HG03097 (cell line): ENCODE results near the gene PLGRKT.
"Not testable (repeated sequence)": the region's sequence is repeated elsewhere in the genome, so short reads cannot be mapped to it uniquely, and the experiment has no call there.

Experiments used
- ATAC-seq: cut with Tn5 transposase; IDR thresholded peaks from one replicate; pipeline ENCODE4 v1.9.1; 2021; ENCODE audit not compliant: unreplicated experiment, low FRiP score

The PLGRKT gene

DNA sequence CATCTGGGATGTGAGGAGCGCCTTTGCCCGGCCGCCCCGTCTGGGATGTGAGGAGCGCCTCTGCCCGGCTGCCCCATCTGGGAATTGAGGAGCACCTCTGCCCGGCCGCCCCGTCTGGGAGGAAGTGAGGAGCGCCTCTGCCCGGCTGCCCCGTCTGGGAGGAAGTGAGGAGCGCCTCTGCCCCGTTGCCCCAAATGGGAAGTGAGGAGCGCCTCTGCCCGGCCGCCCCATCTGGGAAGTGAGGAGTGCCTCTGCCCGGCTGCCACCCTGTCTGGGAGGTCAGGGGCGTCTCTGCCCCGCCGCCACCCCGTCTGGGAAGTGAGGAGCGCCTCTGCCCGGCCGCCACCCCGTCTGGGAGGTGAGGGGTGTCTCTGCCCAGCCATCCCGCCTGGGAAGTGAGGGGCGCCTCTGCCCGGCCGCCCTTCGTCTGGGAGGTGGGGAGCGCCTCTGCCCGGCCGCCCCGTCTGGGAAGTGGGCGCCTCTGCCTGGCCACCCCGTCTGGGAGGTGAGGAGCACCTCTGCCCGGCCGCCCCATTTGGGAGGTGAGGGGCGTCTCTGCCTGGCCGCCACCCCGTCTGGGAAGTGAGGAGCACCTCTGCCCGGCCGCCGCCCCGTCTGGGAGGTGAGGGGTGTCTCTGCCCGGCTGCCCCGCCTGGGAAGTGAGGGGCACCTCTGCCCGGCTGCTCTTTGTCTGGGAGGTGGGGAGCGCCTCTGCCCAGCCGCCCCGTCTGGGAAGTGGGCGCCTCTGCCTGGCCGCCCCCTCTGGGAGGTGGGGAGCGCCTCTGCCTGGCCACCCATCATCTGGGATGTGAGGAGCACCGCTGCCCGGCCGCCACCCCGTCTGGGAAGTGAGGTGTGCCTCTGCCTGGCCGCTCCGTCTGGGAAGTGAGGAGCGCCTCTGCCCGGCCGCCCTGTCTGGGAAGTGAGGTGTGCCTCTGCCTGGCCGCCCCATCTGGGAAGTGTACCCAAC is 3.6 kb downstream of the PLGRKT start:
- not testable (repeated sequence) for ATAC-seq

DNA sequence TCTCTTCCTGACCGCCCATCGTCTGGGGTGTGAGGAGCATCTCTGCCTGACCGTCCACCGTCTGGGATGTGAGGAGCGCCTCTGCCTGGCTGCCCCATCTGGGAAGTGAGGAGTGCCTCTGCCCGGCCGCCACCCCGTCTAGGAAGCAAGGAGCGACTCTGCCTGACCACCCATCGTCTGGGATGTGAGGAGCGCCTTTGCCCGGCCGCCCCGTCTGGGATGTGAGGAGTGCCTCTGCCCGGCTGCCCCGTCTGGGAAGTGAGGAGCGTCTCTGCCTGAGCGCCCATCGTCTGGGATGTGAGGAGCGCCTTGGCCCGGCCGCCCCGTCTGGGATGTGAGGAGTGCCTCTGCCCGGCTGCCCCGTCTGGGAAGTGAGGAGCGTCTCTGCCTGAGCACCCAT is 4.4 kb downstream of the PLGRKT start:
- ATAC-seq = not testable (repeated sequence)

DNA sequence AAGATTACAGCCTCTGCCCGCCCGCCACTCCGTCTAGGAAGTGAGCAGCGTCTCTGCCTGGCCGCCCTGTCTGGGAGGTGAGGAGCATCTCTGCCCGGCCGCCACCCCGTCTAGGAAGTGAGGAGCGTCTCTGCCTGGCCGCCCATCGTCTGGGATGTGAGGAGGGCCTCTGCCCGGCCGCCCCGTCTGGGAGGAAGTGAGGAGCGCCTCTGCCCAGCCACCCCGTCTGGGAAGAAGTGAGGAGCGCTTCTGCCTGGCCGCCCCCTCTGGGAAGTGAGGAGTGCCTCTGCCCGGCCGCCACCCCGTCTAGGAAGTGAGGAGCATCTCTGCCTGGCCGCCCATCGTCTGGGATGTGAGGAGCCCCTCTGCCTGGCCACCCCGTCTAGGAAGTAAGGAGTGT is 4.8 kb downstream of the PLGRKT start:
- ATAC-seq = not testable (repeated sequence)

DNA sequence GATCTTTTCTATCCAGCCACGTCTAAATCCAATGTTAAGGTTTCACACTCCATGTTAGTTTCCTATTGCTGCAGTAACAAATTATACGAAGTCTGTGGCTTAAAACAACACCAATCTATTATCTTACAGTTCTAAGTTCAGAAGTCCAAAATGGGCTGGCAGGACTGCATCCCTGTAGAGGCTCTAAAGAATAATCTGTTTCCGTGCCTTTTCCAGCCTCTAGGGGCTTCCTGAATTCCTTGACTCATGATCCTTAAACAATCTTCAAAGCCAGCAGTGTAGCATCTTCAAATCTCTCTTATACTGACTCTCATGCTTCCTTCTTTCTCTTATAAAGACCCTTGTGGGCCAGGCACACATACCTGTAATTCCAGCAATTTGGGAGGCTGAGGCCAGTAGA is 6.8 kb downstream of the PLGRKT start:
- ATAC-seq = no peak

DNA sequence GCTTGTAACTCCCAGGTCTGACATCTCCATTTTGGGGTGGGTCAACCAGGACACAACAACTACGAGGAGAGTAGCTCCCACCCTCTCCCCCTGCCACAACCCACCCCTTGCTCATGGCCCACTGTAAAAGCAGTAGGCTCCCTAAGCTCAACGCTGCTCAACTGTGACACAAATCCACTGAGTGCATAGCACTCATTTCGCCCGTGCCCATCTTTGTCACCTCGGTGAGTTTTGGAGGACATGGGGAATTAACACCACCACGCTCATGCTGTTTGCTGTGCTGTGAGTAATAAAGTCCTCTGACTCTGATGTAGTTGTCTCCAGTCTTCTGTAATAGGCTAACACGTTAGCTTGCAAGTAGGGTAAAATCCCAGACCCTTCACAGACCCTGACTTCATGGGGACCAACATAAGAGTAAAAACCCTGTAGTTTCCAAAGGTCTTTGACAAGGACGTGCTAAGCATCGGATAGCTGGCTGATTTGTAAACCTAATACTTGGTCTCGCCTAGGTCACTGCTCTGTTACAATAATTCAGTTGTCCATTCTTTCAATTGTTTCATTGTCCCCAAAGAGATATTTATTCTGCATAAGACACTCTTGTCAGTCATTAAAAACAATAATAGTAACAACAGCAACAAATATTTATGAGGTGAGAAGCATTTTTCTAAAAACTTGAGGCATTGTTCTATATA is 7.7 kb downstream of the PLGRKT start:
- no peak for ATAC-seq

DNA sequence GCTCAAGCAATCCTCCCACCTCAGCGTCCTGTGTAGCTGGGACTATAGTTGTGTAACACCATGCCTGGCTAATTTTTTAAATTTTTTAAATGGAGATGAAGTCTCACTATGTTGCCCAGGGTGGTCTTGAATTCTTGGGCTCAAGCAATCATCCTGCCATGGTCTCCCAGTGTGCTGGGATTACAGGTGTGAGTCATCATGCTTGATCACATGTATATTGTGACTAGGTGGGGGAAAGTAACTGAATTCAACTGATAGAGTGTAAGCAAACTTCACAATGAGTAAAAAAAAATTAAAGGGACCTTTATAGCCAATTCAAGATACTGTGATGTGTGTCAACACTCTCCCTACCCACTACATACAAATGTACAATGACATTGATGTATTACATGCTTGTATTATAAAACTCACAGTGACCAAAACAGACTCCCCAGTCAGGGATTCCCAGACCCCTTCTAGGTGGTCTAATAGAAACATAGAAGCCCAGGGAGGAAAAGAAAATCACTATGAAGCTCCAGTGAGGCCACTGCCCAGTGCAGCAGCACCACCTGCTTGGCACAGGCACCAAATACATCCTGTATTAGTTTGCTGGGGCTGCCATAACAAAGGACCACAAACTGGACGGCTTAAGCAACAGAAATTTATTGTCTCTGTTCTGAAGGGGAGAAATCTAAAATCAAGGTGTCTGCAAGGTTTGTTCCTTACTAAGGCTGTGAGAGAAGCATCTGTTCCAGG is 8.8 kb downstream of the PLGRKT start:
- ATAC-seq = no peak

DNA sequence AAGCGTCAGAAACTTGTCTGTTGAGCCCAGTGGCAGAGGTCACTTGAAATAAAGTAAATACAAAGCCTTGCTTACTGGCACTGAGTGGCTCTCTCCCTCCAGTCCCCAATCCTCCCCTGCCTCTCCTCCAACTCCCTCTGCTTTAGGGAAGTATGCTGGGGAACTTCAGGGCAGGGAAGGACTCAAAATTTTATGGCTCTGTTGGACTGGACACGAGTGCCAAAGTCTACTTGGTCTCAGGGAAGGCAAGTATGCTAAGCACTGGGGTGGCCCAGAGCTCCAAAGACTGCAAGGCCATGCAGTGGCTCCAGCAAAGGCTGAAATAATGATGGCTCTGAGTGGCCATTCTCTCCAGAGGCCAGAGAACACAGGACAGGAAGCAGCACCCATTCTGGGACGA is 9.6 kb downstream of the PLGRKT start:
- ATAC-seq = no peak

DNA sequence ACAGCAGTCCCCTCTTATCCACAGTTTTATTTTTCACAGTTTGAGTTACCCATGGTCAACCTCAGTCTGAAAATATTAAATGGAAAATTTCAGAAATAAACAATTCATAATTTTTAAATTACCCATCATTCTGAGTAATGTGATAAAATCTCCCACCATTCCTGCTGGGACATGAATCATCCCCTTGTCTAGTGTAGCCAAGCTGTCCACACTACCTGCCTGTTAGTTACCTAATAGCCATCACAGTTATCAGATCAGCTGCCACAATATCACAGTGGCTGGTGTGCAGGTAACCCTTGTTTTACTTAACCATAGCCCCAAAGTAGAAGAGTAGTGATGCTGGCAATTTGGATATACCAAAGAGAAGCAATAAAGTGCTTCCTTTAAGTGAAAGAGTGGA is 10.7 kb downstream of the PLGRKT start:
- no peak for ATAC-seq

DNA sequence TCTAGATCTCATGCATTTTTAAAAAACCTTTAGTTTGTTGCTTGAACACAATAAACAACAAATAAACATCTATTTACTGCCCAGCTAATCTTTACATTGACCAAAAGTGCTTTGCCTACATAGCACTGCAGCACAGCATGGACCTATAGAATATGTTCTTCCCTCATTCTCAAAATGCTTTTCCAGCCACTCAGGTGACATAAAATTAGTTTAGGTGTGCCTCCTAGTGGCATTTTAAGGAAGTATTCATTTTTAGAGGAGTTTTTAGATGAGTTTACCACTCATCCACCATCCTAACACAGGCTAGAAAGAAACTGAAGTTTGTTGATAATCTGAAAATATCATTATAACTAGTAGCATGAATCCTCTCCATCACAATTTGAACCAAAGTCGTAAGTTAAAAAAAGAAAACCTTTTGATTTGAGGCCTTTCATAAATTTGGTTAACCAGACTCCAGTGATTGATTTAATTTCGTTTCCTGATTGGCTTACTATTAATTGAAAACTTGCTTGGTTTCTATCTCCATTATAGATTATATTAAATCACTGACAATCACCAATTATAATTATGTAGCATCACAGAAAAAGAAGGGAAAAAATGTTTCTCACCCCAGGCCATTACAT is 12.6 kb downstream of the PLGRKT start:
- no peak for ATAC-seq

DNA sequence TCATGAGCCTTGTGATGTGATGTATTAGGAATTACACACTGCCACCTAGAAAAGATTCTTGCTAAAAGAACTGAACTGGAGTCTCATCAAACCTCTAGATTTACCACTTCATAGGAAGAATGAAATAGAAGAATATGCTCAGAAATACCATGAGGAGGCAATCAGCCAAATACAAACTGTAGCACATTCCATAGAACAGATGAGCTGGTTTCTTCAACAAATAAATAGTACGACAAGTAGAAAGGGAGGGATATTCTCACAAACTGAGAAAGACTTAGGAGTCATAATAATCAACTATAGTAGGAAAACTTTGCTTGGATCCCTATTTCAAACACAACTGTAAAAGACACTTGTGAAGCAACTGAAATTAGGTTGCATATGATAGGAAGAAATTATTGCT is 15.4 kb downstream of the PLGRKT start:
- no peak for ATAC-seq

DNA sequence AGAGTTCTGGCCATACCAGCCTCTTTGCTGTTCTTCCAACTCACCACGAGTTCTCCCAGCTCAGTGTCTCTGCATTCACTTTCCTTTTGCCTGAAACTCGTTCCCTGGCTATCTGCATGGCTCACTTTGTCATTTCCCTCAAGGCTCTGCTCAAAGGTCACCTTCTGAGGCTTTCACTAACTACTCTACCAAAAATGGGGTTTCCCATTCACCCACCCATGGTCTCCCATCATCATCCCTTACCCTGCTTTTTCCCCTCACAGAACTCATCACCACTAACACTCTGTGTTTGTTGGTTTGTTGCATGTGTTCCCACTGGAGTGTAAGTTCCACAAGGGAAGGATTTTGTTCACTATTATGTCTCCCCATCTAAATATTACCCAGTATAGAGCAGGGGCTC is 16.6 kb downstream of the PLGRKT start:
- no peak for ATAC-seq

DNA sequence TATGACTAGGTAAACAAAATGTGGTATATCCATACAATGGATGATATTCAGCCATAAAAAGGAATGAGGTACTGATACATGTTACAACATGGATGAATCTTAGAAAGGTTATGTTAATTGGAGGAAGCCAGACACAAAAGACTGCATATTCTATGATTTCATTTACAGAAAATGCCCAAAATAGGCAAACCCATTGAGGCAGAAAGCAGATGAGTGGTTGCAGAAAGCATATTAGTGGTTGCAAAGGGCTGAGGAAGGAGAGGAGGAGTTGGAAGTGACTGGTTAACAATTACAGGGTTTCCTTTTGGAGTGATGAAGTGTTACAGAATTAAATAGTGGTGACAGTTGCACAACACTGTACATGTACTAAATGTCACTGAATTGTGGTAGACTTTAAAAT is 17.7 kb downstream of the PLGRKT start:
- no peak for ATAC-seq

DNA sequence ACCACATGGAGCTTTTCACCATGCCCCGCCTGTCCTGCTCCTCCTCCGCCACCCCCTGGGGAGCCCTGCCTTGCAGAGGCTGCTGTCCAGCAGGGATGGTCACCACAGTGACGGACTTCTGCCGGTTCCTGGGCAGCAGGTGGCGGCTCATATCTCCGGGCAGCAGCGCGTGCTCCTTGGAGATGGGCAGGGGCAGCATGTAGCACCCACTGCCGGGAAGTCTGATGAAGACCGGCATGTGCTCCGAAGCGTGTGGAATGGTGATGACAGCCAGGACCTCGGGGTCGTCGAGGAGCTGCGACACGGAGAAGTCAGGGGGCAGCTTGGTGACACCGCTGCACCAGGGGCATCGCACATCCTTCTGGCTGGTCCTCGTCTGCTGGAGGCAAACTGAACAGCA is 19.2 kb downstream of the PLGRKT start:
- ATAC-seq = no peak

DNA sequence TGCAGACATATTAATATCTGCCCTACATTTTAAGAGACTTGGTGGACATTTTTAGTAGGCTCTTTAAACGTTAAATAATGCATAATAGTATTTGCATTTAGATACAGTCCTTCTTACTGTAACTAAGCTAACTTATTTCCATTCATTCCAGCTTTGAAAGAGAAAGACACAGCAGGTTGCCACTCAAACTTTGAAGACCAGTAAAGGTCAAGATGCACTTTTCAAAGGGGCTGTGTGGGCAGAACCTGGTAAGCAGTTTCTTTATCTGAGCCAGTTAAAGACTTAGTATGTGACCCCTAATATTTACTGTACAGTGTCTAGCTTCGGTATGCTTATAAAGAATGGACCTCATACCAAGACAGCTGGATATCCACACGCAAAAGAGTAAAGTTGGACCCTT is 20.8 kb downstream of the PLGRKT start:
- no peak for ATAC-seq

DNA sequence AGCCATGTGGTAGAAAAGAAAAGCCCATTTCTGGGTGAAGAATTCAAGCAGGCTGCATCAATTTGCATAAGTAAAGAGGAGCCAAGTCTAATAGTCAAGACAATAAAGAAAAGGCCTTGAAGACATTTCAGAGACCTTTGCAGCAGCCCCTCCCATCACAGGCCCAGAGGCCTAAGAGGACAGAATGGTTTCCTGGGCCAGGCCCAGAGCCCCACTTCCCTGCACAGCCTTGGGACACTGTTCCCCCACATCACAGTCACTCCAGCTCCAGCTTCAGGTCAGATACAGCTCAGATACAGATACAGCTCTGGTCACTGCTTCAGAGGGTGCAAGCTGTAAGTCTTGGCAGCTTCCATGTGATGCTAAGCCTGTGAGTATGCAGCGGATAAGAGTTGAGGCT is 29.1 kb downstream of the PLGRKT start:
- ATAC-seq = no peak

DNA sequence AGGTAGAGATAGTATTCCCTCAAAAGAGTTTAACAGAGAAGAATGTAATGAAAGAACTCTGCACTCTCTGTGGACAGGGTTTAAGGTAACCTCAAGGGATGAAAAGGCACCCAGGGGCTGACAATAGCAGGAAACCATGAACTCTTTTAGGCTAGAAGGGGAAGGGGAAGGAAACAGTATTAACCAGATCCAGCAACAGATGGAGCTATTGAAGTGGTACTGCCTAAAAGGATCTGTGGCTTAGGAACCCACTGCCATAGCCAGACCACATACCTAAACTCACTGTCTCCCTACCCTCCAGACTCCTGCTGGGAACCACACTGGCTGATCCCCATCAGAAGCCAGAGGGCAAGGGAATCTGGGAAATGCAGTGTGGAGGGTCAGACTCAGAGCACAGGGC is 35.5 kb downstream of the PLGRKT start:
- no peak for ATAC-seq

DNA sequence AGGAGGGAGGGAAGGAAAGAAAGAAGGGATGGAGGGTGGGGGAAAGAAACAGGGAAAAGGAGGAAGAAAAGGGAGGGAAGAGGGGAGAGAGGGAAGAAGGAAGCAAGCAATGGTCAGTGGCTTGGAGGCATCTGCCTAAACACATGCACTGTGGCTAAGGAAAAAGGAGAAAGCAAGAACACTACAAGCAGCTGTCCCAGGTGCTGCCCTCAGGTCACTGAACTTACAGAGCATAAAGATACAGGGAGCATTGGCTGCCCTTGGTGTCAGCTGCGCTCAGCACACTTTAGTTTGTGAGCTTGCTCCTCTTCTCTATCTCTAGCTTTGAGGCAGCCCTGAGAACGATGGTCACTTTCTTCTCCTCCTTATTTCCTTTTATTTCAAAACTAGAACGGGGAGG is 40.2 kb downstream of the PLGRKT start:
- not testable (repeated sequence) for ATAC-seq

DNA sequence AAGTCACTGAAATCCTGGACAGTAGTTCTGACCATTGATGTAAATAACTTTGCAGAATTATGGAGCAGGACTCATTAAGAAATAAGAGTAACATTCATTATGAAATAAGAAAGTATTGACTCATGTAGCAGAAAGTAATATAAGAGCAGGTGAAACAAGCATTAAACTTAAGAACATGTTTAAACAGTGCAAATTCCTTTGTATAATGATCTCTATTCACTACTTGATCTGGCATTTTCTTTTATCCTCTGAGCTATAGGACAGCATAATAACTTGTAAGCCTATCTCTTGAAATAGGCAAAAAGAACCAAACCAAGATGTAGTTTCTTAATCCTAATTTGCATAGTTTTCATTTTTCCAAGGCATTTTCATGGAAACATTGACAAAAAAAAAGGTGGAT is 42.3 kb downstream of the PLGRKT start:
- ATAC-seq = no peak

DNA sequence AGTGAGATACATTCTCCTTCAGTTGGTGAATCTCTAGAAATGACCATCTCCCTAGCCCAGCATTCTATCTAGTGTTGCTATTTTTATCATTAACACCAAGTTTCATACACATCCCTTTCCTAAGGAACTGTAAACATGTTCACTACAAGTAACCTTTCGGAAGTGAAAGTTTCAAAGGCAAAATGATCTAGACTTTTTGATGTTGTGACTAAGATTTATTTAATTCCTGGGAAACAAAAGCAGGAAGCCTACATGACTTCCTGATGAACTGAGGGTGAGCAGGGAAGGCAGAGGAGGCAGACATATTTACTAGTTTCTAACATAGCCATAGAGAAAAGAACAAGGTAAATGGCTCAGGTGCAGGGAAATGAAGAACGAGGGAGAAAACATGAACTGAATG is 43.7 kb downstream of the PLGRKT start:
- ATAC-seq = not testable (repeated sequence)

DNA sequence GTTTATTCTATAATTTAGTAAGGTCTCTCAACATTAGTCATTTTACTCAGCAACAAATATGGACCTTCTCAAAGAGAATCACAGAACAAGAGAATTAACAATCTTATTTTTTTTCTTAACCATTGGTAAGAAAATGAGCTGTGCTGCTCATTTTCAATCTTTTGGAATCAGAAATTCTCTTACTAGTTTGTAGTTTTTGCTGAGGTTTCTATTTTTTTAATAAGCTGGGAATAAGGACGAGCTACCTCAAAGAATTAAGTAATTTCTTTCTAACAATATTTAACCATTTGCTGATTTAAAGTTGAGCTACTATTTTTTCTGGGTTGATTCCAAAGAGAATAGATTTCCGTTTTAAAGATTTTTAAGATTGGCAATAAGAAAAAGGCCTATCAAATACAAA is 44.2 kb downstream of the PLGRKT start:
- ATAC-seq = no peak

DNA sequence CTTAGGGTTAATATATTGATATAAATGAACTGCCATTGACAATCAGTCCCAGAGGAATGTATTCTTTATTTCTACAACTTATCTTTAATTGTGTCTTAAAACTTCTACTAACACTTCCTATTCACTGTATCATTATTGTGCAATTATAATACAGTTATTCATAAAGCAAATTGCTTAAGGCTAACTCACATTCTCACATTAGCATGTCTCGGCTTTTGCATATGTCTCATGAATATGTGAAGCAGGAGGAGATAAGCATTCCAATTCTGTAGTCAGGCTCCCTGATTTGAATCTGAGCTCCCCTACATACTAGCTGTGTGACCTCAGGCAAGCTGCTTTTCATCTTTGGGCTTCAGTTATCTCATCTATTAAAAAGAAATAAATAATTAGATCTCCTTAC is 45.4 kb downstream of the PLGRKT start:
- ATAC-seq = no peak
